CD1c-positive myeloid dendritic cell (primary cell): ENCODE results near the gene CTSZ.
"Not testable (repeated sequence)": the region's sequence is repeated elsewhere in the genome, so short reads cannot be mapped to it uniquely, and the experiment has no call there.

Experiments used
- DNase-seq: peaks from one replicate; pipeline ENCODE4 v3.0.0-alpha.2; 2016; ENCODE audit errors: extremely low spot score

CTSZ gene

DNA sequence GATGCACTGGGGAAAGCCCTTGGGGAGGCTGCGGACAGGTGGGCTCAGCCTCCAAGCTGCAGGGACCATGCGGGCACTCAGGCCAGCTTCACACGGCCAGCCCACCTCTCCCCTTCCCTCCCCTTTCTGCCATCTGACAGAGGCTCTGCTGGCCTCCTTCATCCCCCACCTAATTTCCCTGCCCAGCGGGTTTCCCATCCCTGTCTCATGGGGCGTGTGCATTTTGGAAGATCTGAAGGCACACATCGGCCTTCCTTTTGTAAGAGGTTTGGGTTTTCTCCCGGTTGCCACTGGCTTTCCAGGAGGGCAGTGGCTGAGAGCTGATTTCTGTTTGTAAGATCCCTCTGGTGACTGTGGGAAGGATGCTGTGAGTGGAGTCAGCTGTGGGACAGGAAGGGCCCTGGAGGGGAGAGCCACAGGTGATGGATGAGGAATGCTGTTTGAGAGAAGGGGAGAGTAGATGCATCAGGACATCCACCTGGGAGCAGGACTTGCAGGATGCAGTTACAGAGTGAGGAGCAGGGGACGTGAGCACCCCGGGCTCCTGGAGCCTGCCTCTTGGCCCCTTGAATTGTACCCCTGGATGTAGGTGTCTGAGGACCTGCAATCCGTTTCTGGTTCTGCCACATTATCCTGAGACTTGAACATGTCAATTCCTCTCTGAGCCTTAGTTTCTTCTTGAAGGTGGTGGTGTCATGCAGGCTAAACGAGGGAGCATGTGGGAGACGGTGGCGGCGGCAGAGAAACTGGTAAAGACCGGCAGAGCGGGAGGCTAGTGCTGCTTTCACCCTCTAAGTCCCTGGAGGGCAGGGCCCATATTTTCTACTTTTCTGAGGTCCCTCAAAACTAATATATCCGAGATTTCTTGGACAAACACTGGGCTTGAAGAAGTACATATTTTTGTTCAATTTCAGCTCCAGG, 6.2 kb upstream of the CTSZ start:
- DNase-seq = no peak

DNA sequence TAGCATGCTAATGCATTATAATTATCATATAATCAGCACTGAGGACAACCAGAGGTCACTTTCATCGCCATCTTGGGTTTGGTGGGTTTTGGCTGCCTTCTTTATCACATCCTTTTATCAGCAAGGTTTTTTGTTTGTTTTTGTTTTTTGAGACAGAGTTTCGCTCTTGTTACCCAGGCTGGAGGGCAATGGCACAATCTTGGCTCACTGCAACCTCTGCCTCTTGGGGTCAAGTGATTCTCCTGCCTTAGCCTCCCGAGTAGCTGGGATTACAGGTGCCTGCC, 4.8 kb upstream of the CTSZ start:
- not testable (repeated sequence) for DNase-seq

DNA sequence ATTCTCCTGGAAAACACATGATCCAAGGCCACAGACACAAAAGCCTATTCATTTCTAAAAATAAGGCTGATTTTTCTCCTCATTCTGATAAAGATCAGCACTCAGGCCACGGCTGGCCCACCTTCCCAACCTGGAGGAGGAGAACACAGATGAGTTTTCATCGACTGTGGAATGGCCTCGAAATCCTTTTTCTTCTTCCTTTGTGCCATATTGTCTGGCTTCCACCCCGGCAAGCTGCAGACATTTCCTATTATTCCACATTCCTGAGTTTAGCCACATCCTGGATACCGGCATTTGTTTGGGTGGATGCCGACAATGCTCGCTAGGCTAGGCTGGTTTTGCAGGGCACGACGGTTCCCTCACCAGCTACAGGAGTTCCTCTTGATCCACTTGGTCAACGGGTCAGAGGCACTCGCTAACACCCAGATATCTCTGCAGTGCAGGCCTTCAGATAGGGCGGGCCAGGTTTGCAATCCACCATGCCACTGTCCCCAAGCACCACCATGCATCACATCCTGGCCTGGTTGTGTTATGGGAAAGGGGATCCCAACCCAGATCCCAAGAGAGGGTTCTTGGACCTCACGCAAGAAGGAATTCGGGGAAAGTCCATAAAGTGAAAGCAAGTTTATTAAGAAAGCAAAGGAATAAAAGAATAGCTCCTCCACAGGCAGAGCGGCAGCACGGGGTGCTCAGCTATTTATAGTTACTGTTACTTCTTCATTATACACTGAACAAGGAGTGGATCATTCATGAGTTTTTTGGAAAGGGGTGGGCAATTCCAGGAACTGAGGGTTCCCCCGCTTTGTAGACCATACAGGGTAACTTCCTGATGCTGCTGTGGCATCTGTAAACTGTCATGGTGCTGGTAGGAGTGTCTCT, 4.2 kb upstream of the CTSZ start:
- DNase-seq = peak; percentile 88

DNA sequence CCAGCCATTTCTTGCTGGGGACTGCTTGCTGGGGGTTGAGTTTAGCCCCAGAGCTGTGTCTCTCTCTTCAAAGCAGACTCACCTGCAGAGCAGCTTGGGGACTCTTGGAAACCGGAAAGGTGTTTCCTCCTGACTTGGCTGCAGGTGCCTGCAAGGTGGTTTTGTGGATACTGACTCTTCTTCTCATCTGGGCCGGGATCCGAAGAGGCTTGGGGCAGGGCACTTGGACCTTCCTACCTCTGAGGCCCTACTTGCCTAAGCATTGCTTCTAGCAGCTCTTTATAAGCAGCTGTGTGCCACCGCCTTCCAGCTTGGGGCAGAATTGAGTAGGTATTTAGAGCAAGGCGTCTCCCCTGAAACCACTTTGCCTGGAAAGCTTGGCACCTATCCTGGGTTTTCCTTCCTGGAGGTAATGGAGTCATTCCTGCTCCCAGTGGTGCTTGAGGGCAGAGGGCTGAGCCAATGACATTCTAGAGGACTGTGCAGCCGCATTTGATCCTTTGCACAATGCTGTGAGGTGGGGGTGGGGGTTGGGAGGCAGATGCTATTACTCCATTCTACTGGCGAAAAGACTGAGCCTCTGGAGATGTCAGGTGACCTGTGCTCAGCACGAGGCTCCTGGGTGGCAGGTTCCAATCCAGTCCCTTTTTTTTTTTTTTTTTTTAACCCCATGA, 3.4 kb upstream of the CTSZ start:
- DNase-seq = no peak

DNA sequence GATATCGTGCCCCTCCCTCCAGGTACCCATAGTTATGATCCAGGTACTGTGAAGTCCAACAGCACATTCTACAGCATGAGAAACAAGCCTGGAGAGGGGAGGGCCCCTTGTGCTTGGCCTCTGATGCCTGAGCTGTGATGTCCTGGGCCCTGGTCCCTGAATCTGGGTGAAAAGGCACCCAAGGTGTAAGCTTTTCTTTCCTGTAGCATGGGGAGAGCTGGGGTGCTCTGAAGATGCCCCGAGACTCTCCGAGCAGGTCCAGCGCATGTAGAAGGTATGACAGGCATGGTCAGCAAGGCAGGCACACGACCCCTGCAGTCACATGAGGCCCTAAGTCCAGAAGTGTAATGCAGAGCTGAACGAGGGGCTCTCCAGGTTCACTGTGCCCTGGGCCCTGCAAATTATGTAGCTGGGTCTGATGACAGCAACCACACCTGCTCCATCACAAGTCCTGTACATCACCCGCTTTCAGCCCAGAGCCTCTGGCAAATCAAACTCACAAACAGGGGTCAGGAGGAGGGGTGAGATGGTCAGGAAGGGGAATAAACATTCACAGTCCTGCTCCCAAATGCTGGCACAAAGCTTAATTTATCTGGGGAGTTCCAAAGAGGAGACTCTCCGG, 1.8 kb upstream of the CTSZ start:
- DNase-seq = no peak

DNA sequence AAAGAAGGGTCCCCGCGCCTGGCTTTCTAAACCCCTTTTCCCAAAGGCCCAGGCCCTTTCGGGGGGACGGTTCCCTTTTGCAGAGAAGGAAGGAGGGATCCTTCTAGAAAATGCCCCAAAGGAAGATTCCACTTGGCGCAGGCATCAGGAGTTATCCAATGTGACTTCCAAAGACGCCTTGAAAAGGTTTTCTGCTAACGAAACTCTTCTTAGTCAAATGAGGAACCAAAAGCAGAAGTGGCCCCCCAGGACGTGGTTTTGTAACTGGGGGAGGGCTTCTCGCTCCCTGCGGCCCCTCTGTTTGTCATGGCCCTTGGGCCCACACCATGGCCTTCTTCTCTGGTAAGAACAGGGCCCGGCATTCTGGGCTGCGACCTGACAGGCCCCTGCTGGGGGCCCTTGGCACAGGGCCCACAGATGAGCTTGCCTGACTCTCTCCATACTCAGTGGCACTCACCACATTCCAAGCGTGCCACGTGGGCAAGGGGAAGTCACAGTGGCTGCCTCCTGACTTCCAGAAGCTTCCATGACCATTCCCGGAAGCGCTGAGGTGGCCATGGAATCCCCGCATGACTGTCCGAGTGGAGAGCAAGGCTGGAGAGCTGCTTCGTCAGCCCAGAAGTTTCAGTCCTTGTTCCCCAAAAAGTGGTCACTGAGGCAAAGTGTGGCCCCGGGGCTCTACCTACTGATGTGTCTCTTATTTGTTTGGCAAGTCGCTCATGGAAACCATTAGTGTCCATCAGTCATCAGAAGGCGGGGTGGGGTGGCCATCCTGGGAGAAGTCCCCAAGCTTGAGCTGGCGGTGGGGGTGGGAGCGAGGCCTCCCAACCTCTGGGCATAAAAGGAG, 834 bp upstream of the CTSZ start:
- DNase-seq = peak; percentile 96

DNA sequence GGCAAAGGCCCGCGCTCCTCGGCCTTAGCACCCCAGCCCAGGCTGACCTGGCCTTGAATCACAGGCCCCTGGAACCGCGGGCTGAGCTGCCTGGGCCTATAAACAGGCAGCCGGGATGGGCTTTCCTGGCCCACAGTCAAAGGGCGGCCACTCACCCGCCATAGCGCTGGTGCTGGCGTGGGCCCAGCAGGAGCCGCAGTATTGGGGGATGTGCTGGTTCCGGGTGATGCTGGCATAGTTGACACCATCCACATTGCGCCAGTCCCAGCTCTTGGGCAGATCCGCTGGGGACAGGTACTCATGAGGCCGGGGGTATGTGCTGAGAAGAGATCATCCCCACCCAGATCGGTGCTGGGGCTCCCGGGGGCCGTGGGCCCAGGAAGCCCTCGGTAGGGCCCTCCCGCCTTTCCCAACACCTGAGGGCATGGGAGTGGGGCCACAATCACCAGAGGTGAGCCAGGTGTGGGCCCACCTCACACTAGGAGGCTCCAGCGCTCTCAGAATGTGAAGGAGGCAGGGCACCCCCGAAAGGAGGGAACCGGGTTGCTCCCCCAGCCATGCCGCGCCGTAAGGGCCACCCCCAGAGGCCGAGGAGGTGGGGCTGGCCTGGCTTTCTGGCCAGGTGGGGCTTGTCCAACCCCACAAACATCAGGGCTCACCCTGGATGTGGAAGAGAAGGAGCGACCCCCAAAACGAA, 739 bp downstream of the CTSZ start:
- DNase-seq = peak; percentile 38

DNA sequence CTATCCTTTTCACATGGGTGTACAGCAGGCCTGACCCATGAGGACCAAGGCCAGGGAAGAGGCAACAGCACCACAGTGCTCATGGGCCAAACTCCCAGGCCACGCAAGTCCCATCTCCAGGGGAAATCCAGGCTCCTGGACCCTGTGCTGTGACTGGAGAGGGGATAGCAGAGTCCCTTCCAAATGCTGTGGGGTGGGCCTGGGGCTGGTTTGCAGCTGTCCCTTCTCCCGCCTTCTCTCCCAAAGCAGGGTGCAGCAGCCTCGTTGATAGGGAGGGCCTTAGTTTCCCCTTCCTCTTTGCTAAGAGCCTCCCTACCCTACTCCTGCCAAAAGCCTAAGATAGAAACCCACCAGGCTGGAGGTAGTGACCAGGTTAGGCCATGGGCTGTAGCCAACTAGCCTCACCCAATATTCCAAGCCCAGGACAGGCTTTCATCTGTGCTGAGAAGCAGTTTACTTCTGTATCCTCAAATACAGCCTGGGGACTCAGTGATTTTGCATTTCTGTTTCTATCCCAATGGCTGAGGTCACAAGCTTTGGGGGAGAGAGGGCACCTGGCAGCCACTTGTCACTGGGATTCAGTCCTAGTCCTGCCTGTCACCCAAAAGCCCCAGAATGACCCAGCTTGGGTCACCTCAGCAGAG, 1.4 kb downstream of the CTSZ start:
- DNase-seq = peak; percentile 24

DNA sequence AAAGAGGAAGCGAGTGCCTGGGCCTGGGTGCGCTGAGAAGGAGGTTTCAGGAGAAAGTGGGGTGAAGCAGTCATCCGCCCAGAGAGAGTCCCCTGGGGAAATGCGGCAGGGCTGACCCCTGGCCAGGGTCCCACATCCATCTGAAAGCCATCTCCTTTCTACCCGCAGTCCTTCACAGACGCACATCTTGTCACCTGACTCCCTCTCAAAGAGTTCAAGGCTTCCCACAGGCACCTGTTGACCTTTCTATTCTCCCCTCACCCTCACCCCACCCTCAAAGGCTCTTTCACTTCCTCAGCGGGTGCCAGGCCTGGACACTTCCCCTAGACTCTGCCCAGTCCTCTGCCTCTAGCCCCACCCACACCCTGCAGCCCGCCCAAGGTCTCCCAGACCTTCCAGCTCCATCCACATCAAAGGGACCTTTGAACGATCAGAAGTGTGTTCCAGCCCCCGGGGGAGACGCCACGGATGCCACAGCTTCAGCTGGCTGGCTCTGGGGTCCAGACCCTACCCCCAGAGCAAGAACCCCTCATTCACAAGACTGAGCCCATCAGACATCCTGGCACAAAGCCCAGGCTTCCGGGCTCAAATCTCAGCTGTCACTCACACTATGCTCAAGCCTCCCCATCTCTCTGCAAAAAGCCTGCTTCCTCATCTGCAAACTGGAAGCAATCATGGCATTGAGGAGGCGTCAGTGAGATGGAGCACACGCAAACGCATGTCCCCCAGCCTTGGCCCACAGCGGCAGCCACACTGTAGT, 2.1 kb downstream of the CTSZ start:
- peak; percentile 92 for DNase-seq

DNA sequence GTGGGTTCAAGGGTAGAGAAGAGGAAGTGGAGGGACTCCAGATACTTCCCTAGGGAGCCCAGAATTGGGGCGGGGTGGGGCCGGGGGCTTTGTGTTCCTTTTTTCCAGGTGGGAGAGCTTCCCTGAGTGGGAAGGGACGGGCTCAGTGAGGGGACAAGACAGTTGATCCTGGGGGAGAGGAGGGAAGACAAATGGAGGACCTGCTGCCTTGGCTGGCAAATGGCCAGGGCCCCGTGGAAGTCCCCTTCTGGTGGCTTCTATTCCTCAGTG, 2.6 kb downstream of the CTSZ start:
- DNase-seq = peak; percentile 94

DNA sequence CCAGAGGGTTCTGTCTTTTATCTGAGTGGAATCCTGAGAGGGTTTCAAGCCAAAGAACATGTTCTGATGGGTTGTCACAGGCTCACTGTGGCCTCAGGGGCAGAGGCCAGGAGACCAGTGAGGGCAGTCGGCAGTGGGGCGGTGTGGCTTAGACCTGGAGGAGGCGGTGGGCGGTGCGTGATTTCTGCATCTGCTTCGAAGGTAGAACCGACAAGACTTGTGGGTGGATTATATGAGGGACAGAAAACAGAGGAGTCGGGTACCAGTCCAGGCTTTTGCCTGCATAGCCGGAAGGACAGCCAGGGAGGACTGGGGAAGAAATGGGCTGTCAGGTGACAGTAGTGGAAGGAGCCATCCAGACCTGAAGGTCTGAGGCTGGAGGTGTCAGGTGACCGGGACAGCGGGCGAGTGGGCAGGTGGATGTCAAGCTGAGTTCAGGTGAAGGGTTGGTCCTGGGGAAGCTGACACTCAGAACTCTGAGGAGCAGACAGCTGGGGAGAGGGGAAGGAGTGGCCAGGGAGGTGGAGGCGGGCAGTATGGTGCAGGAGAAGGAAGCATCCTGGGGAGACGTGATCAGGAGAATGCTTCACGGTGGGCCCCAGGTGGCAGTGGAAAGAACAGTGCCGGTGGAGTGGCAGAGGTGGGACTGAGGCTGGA, 3.1 kb downstream of the CTSZ start:
- DNase-seq = no peak

DNA sequence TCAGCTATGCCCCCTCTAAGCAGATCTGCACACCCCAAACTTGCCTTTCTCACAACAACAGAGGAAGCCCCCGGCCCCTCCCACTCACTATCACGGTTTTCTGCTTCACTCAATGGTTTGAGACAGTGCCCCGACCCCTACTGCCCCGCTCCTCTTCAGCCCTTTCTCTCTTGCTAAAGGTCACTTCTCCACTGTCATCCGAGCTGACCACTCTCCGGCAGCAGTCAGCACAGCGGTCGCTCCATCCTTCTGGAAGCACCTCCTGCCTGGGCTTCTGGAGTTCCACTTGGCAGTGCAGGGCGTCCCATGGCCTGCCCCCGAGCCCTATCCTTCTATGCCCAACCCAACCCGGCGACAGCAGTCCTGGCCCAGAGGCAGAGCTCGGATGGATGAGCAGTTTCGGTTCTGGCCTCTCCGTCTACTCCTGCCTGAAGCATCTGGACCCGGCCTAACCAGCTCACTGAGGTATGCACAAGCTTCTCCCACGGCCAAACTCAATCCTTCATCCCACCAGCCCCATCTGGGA, 4.1 kb downstream of the CTSZ start:
- DNase-seq = no peak

DNA sequence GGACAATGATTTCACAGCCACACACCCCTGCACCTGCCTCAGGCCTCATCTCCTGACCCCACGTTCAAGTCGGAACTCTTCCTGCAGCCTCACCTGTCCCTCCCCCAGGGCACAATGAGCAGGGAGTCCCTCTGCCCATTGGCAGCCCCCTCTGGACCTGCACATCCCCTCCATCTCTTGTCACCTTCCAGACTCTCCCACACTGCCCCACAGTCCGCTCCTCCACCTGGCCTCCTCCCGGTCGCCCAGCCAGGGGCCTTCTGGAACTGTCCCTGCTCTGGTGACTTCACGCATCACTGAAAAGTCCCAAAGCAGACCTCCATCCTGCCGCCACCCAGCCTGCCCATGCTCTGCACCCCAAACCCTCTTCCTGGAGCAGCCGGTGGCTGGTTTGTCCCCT, 4.7 kb downstream of the CTSZ start:
- DNase-seq = no peak

DNA sequence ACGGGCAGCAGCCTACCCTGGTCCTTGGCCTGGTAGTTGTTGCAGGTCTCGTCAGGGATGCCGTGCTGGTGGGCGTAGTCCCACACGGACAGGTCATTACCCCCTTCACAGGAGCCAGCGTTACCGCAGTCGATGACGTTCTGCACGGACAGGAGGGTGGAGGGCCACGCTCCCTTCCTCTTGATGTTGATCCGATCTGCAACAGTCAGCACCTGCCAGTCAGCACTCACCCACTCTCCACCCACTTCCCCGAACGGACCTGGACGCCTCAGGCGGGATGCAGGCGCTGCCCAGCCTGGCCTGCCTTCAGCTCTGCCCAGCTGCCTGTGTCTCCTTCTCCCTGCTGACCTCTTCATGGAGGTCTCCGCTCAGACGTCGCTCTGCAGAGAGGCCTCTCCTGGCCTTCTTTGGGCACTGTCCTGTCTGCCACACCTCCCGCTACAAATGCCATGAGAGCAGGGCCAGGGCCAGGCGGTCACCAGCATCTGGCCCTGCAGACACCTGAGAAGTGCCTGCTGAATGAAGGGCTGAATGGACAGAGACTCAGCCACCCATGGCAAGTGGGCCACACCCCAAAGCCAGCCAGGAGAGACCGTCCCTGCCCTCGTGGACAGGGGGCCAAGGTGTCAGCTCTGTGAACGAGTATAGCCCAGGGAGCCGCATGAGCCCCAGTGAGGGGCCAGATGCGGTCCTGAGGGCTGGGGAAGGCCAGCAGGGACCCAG, 5.4 kb downstream of the CTSZ start:
- DNase-seq = peak; percentile 14

DNA sequence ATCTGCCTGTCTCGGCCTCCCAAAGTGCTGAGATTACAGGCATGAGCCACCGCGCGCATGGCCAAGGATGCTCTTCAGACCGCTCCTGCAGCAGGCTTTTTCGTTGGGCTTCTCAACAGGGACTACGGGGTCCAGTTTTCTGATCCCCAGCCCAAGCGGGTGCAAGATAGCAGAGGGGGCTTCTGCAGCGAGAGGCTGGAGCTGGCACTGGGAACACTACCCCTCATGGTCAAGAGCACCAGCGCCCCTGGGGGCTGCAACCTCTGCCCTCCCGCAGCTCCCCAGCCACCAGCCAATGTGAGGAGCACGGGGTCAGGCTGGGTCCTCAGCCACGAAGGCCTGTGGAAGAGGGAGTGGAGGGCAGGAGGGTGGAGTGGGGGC, 6.0 kb downstream of the CTSZ start:
- DNase-seq = no peak

DNA sequence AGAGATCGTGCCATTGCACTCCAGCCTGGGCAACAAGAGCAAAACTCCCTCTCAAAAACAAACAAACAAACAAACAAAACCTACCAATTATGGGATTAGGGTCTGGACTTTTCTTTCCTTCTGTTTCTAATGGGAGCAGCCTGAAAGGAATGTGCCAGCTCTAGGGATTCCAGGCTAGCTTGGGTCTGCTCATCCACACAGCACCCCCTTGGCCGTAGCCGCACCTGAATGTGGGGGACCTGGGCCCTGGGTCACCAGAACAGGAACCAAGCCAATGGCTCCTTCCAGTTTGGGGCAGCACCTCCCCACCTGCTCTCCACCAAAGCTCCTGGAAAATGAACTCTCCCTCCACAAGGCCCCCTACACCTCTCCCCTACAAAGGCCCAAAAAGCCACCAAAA, 6.7 kb downstream of the CTSZ start:
- no peak for DNase-seq

DNA sequence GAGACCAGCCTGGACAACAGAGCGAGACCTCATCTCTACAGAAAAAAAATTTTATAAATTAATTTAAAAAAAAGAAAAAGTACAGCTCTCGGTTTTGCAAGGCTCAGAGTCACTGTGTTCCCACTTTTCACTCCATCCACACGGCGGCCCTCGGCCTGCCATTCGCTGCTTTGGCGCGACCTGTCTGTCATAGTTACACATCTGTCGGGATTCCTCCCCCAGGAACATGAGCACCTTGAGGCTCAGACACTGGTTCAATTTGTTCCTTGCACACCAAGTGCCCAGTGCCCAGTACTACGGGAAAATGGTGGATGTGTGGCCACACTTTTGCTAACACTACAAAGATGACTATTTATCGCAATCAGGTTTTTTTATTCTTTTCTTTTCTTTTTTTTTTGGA, 8.4 kb downstream of the CTSZ start:
- no peak for DNase-seq

DNA sequence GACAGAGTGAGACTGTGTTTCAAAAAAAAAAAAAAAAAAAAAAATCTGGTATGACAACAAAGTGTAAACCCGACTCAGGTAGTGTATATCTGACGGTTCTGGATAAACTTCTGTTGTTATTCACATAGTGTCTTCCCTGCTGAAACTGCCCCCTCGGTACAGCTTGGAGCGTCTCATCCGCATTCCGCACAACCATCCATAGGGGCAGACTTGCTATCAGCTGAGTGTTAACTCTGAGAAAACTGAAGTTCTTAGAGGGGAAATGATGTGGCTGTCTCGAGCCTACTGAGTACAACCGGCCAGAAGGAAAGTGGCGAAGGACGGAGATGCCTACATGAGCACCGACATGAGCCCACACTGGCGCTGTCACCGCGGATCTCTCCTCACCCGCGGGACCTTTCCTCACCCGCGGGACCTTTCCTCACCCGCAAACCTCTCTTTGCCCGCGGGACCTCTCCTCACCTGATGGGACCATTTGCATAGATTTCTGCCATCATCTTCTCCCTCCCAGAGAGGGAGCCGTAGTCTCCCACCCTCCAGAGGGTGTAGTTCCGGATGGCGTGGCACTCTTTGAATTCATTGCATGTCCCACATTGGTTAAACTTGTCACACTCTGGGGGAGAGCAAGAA, 9.8 kb downstream of the CTSZ start:
- DNase-seq = no peak
